Measurements from ENCODE around the gene GON4L. TPM values are rescaled to one million over a fixed set of nuclear protein-coding genes. Genes with fewer than 3 reads are reported as not detected.

Gene GON4L
- total RNA-seq, 1 experiment from 2014 or later, result 43.7 TPM

- ChIA-PET CTCF (no interaction called here), POLR2A (interaction anchor here (0.5 to 0.6 kb wide), 2 partner anchors 353 to 587 kb away, joined by 3 to 10 read pairs; partner anchors contain the start of genes CLK2 and PMF1)
- peaks cover 6% of the 10 kb centered on the region for H3K4me1 Mint-ChIP-seq (ENCODE audit: low read depth, unreplicated experiment)
- H3K9me3 Mint-ChIP-seq (ENCODE audit: unreplicated experiment), result no peaks in the 10 kb centered on the region
- no peak for TF ChIP-seq CTCF (IDR thresholded peaks at IDR 0.05; ENCODE audit: insufficient read depth in 1 of 2, low read depth in 1 of 2, low read length in 1 of 2, severe bottlenecking in 1 of 2, unreplicated experiment in 1 of 2)
- peaks cover 13% of the 10 kb centered on the region for H3K36me3 Mint-ChIP-seq (ENCODE audit: insufficient read depth, unreplicated experiment)
- H3K4me3 Mint-ChIP-seq (ENCODE audit: unreplicated experiment), result no peak overlapping the region
- H3K4me1 ChIP-seq, result peaks cover 6% of the 10 kb centered on the region
- BruUV-seq (replicated peaks), result no TSS peak
- no peak for DNase-seq
- no peak overlapping the region for H3K27ac Mint-ChIP-seq (ENCODE audit: unreplicated experiment)
- H3K4me3 ChIP-seq (ENCODE audit: low read depth, low read length), result no peak overlapping the region
- H3K9me3 ChIP-seq, result no peaks in the 10 kb centered on the region
- peaks cover 5% of the 10 kb centered on the region for H3K27me3 Mint-ChIP-seq (ENCODE audit: insufficient read depth, unreplicated experiment)
- H3K36me3 ChIP-seq (ENCODE audit: control insufficient read depth, insufficient read depth, low read length), result no peaks in the 10 kb centered on the region
- H3K27me3 ChIP-seq (replicated peaks; ENCODE audit: control insufficient read depth, insufficient read depth, low read length), result no peaks in the 10 kb centered on the region
- intact Hi-C loops (cut with micrococcal nuclease; ENCODE audit: unreplicated experiment), result loop anchor here (10.0 kb wide), 1 partner anchor 55 kb away; the partner anchor contains the start of gene RIT1
These were observed 3.2 kb upstream of the GON4L start for GRCh38 chr1:155859881-155860871.

- peak within 1 kb of the TSS; percentile 48 for H3K4me3 ChIP-seq (ENCODE audit: low read depth, low read length)
- BruUV-seq (replicated peaks), result no TSS peak
- H3K9me3 ChIP-seq, result no peaks in the 10 kb centered on the region
- H3K36me3 ChIP-seq (ENCODE audit: control insufficient read depth, insufficient read depth, low read length), result no peaks in the 10 kb centered on the region
- no peak for TF ChIP-seq CTCF (IDR thresholded peaks at IDR 0.05; ENCODE audit: insufficient read depth in 1 of 2, low read depth in 1 of 2, low read length in 1 of 2, severe bottlenecking in 1 of 2, unreplicated experiment in 1 of 2)
- H3K27me3 ChIP-seq (replicated peaks; ENCODE audit: control insufficient read depth, insufficient read depth, low read length), result no peaks in the 10 kb centered on the region
- ChIA-PET POLR2A (interaction anchor here (0.5 to 0.6 kb wide), 4 partner anchors 15 to 586 kb away, joined by 3 to 10 read pairs (median 3); partner anchors contain the start of genes ARHGEF2, CLK2 and PMF1), CTCF (interaction anchor here (0.6 kb wide), 1 partner anchor 486 kb away, joined by 4 read pairs; no protein-coding TSS in a partner anchor)
- H3K27me3 Mint-ChIP-seq (ENCODE audit: insufficient read depth, unreplicated experiment), result peaks cover 5% of the 10 kb centered on the region
- intact Hi-C loops (cut with micrococcal nuclease; ENCODE audit: unreplicated experiment), result loop anchor here (10.0 kb wide), 1 partner anchor 55 kb away; the partner anchor contains the start of gene RIT1
- H3K4me1 ChIP-seq, result peaks cover 6% of the 10 kb centered on the region
- H3K9me3 Mint-ChIP-seq (ENCODE audit: unreplicated experiment), result no peaks in the 10 kb centered on the region
- H3K4me3 Mint-ChIP-seq (ENCODE audit: unreplicated experiment), result peak within 1 kb of the TSS; percentile 77
- H3K27ac Mint-ChIP-seq (ENCODE audit: unreplicated experiment), result peak within 1 kb of the TSS; percentile 40
- H3K4me1 Mint-ChIP-seq (ENCODE audit: low read depth, unreplicated experiment), result peaks cover 6% of the 10 kb centered on the region
- DNase-seq, result peak; percentile 94
- H3K36me3 Mint-ChIP-seq (ENCODE audit: insufficient read depth, unreplicated experiment), result peaks cover 14% of the 10 kb centered on the region
These were observed 2.3 kb upstream of the GON4L start, which contains the start of gene SYT11 for GRCh38 chr1:155859234-155859829. Gene SYT11, plus strand, starts transcription at chr1:155859567. Its CDS starts 195 bp downstream, at chr1:155859762.

- Histone ChIP-seq H3K4me1 (peaks cover 6% of the 10 kb centered on the region), H3K27me3 (replicated peaks; ENCODE audit: control insufficient read depth, insufficient read depth, low read length) (no peaks in the 10 kb centered on the region), H3K36me3 (ENCODE audit: control insufficient read depth, insufficient read depth, low read length) (no peaks in the 10 kb centered on the region; the same call in 1 of the 2 replicates), H3K4me3 (ENCODE audit: low read depth, low read length) (peak overlapping the region; percentile 48), H3K9me3 (no peaks in the 10 kb centered on the region)
- Mint-ChIP-seq H3K9me3 (ENCODE audit: unreplicated experiment) (no peaks in the 10 kb centered on the region), H3K27ac (ENCODE audit: unreplicated experiment) (peak overlapping the region; percentile 40), H3K36me3 (ENCODE audit: insufficient read depth, unreplicated experiment) (peaks cover 14% of the 10 kb centered on the region), H3K4me3 (ENCODE audit: unreplicated experiment) (peak overlapping the region; percentile 77), H3K4me1 (ENCODE audit: low read depth, unreplicated experiment) (peaks cover 6% of the 10 kb centered on the region), H3K27me3 (ENCODE audit: insufficient read depth, unreplicated experiment) (peaks cover 5% of the 10 kb centered on the region)
- TF ChIP-seq CTCF (IDR thresholded peaks at IDR 0.05; ENCODE audit: insufficient read depth in 1 of 2, low read depth in 1 of 2, low read length in 1 of 2, severe bottlenecking in 1 of 2, unreplicated experiment in 1 of 2), result no peak
- intact Hi-C loops (cut with micrococcal nuclease; ENCODE audit: unreplicated experiment), result loop anchor here (10.0 kb wide), 1 partner anchor 56 kb away; the partner anchor contains the start of gene RIT1
- BruUV-seq (replicated peaks), result no TSS peak
- ChIA-PET POLR2A (interaction anchor here (0.6 kb wide), 2 partner anchors 14 to 119 kb away, joined by 3 read pairs; partner anchors contain the start of gene ARHGEF2), CTCF (interaction anchor here (0.6 kb wide), 1 partner anchor 486 kb away, joined by 4 read pairs; no protein-coding TSS in a partner anchor)
- no peak for DNase-seq
These were observed 1.8 kb upstream of the GON4L start for GRCh38 chr1:155858800-155859233.

All from Caco-2 (cell line).